GM18511 (cell line): Measurements from ENCODE around the gene DOK6.

Experiments used
- ATAC-seq: cut with Tn5 transposase; IDR thresholded peaks from one replicate; pipeline ENCODE4 v1.9.1; 2021; ENCODE audit warnings: mild to moderate bottlenecking, moderate library complexity; ENCODE audit not compliant: unreplicated experiment

DOK6 gene

DNA sequence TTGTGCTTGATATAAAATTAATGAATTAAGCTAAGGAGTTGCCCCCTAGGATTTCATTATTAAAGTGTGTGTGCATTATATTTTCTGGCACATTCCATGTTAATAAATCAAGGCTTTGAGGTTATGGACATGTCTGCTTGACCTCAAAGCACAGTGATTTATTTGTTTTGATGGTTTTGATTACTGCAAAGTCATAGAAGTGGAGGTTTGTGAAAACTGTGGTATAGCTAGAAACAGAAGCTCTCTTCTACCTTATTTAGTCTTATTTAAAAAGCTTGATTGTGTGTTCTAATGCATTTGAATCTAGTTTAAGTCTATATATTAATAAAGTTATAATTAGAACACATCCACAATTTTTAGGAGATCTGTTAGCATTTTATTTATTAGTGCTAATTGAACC, 32.2 kb downstream of the DOK6 start:
- ATAC-seq = no peak

GRCh38 chr18:69435000-69435399, 34.3 kb downstream of the DOK6 start:
- no peak for ATAC-seq

DNA sequence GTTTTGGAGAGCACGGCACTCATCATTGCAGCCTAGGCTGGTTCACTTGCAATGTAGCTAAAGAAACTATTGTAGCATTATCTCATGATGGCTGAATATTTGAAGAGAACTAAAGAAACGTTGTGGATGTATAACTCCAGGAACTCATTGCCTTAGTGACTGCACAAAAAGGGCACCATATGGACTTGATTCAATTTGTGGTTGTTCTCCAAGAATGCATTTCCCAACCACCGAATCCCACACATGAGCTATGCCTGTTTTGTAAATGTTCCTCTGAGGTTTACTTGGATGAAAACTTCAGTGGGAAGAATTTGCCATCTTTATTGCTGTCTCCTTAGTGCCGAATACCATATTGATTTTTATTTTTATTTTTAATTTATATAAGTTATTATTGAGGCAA, 43.5 kb downstream of the DOK6 start:
- no peak for ATAC-seq

DNA sequence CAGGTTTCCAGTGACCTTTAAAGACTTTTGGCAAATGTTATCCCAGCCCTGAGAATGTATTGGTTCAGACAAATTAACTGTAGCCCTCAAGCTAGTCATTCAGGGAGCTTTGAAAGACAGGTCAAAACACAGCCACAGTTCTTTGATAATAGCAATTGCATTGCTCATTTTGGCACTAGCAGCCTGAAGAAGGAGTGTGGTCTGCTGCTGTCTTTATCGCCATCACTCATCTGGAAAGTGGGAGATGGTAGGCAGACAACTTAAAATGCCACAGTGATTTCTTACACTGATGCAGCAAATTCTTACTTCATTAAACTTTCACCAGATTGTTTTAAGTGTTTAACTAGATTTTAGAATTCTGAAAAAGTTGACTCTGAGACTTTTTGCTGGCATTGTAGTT, 47.2 kb downstream of the DOK6 start:
- ATAC-seq = no peak

GRCh38 chr18:69455125-69455524, 54.4 kb downstream of the DOK6 start:
- no peak for ATAC-seq

DNA sequence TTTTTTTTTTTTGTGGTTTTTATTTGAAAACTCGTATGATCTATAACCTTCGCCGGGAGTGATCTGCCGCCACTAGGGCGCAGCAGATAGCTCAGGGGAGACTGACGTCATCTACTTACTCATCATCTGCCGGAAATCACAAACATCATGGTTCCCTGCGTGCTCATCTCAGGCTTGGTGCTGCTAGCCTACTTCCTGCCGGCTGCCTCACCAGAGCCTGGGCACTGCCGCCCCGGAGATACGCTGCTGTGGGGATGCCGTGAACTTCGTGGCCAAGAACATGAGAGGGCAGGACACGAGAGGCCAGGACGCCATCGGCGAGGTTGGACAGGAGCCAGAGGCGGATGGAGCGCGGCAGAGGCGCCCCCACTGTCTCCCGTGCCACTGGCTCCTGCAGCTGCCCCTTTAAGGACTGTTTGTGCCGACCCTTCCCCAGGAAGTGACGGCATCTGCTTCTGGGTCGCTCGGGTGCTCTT, 68.8 kb downstream of the DOK6 start:
- peak; percentile 59 for ATAC-seq

DNA sequence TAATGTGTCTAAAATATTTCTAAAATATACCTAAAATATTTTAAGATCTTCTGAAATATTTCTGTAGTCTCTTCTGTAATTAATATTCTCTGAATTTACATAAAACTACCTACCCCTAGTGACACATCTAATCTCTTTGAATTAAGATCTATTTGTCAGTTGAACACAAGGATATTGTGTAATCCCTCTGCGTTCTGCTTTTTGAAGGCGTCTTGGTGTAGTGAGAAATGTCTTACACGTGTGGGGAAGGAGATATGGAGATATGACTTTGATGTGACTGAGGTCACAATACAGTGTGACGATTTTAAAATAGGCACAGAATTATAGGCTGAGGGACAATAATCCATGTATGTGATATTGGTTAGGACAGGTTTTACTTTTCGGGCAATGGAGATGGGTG, 79.8 kb downstream of the DOK6 start:
- no peak for ATAC-seq

GRCh38 chr18:69483574-69483973, 82.9 kb downstream of the DOK6 start:
- no peak for ATAC-seq

- ATAC-seq = no peak
Measured at GRCh38 chr18:69484699-69485396, 84.2 kb downstream of the DOK6 start.

- ATAC-seq = peak; percentile 50
Measured at GRCh38 chr18:69487488-69488394, 87.1 kb downstream of the DOK6 start.

GRCh38 chr18:69490072-69490471, 89.4 kb downstream of the DOK6 start:
- ATAC-seq = no peak

DNA sequence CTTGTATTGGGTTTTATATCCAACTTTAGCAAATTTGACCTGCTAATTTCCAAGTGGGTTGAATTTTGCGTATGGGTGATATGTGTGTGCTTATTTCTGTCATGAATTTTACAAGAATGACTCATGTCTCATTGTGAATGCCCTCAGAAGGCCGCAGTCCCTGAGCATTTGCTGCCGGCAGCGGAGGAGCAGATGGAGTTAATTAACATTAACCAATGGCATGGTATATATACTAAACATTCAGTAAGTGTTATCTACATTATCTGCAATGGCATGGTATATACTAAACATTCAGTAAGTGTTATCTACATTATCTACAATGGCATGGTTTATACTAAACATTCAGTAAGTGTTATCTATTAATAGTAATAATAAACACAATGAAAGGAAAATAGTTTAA, 90.1 kb downstream of the DOK6 start:
- ATAC-seq = no peak

- no peak for ATAC-seq
Measured at GRCh38 chr18:69491576-69491975, 90.9 kb downstream of the DOK6 start.

DNA sequence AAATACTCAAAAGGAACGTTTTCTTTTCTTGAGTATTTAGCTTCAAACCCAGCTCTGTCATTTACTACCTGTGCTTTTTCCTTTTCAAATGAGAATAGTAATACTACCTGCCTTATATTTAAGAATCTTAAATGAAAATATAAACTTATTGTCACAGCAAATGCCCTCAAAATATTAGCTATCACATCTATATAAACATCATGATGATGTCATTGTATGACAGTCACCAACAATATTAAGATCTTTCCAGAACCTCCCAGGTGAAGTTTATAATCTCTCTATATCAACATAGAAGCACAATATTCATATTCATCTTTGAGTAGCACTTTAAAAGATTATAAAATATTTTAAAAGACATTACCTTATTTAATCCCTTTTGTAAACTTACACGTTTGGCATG, 92.2 kb downstream of the DOK6 start:
- no peak for ATAC-seq

DNA sequence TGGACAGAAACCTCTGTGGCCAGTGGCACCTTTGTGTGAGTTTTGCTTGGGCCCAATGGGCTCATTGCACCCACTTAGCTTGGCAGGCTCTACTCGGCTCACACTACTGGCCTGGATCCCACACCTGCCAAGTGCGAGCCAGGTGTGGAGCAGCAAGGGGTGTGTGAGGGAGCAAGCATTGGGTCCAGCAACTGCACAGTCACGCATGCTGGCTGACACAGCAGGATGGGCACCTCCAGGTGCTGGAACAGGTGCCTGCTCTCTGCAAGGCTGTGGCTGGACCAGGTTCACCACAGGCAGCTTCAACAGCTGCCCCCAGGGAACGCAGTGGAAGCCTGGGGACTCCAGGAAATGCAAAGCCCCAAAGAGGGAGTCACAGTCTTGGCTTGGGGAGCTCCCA, 94.2 kb downstream of the DOK6 start:
- no peak for ATAC-seq

GRCh38 chr18:69495338-69495737, 94.7 kb downstream of the DOK6 start:
- ATAC-seq = no peak

DNA sequence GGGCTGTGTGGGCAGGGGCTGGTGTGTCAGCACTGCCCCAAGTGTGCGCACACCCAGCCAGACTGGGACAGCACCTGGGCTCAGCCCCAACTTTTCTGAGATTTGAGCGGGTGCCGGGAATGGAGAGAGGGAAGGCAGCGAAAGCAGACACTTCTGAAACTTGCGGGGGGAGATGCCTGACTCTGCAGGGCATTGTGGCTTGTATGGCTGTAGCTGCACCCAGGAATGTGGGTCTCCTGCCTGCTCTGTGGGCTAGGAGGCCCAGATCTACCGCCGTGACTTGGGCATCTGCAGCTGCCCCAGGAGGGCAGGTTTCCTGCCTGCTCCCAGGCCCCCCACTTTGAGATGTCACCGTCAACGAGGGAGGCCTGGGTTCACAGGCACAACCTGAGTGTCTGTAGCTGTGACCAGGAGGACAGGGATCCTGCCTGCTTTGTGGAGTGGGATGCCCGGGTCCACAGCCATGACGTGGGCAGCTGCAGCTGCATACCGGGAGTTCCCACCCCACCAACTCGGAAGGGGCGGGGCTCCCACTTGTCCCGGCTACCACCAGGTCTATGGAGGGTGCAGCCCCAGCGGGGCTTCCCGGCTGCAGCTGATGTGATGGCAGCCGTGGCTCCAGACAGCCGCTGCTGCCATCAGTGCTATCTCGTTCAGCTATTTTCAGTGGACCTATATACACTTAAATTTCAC, 95.3 kb downstream of the DOK6 start:
- ATAC-seq = no peak

GRCh38 chr18:69518989-69519388, 118.3 kb downstream of the DOK6 start:
- ATAC-seq = no peak

GRCh38 chr18:69523582-69523981, 122.9 kb downstream of the DOK6 start:
- ATAC-seq = no peak

DNA sequence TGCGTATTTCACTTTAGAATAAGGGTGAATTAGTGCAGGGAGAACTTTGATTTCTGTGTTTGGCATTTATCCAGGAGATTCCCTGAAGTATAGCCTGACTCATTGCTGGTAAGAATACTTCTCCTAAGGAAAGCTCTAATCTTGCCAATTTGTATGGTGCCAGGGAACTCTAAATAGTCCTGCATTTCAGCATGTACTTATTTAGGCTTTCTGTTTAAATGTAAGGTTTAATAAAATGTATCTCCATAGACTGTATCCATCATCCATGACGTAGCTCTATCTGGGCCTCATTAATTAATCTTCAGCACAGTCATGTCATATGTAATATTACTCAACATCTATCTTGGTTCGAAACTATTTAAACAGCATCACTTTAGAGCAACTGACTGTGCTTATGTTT, 127.7 kb downstream of the DOK6 start:
- ATAC-seq = no peak

GRCh38 chr18:69529151-69529550, 128.5 kb downstream of the DOK6 start:
- ATAC-seq = no peak

GRCh38 chr18:69531973-69532372, 131.3 kb downstream of the DOK6 start:
- no peak for ATAC-seq
